Activated naive CD4-positive, alpha-beta T cell (primary cell): ENCODE measurements around the gene SPTLC2.
"Not testable (repeated sequence)": the region's sequence is repeated elsewhere in the genome, so short reads cannot be mapped to it uniquely, and the experiment has no call there.

Experiments used
- DNase-seq, 4 experiments: peaks; one replicate each; lab custom pipeline; 2025; lab: John Stamatoyannopoulos, UW

Gene SPTLC2

GRCh38 chr14:77547512-77548180 lies 68.8 kb downstream of the SPTLC2 start:
- DNase-seq, result no peak

GRCh38 chr14:77545171-77545570 lies 71.3 kb downstream of the SPTLC2 start:
- DNase-seq, result not testable (repeated sequence)

GRCh38 chr14:77544571-77544970 lies 71.9 kb downstream of the SPTLC2 start:
- no peak for DNase-seq

- DNase-seq, result no peak
These were observed 72.7 kb downstream of the SPTLC2 start for GRCh38 chr14:77543637-77544334.

- no peak for DNase-seq
These were observed 73.2 kb downstream of the SPTLC2 start for GRCh38 chr14:77543240-77543551.

GRCh38 chr14:77542421-77543239 lies 73.8 kb downstream of the SPTLC2 start:
- DNase-seq, result no peak

GRCh38 chr14:77541905-77542304 lies 74.5 kb downstream of the SPTLC2 start:
- DNase-seq, result no peak

- DNase-seq, result not testable (repeated sequence)
These were observed 79.5 kb downstream of the SPTLC2 start for GRCh38 chr14:77536951-77537350.

- DNase-seq, result no peak
These were observed 85.4 kb downstream of the SPTLC2 start for GRCh38 chr14:77531071-77531470.

- DNase-seq, result no peak
These were observed 86.5 kb downstream of the SPTLC2 start for GRCh38 chr14:77529963-77530362.

GRCh38 chr14:77529213-77529612 lies 87.2 kb downstream of the SPTLC2 start:
- no peak for DNase-seq

- not testable (repeated sequence) for DNase-seq
These were observed 87.7 kb downstream of the SPTLC2 start for GRCh38 chr14:77528701-77529100.

GRCh38 chr14:77526266-77526665 lies 90.2 kb downstream of the SPTLC2 start:
- DNase-seq, result no peak

- no peak for DNase-seq
These were observed 91.9 kb downstream of the SPTLC2 start for GRCh38 chr14:77524536-77524935.

GRCh38 chr14:77523109-77523508 lies 93.3 kb downstream of the SPTLC2 start:
- no peak for DNase-seq

GRCh38 chr14:77520555-77520954 lies 95.9 kb downstream of the SPTLC2 start:
- no peak for DNase-seq

GRCh38 chr14:77516126-77516525 lies 100.3 kb downstream of the SPTLC2 start:
- no peak for DNase-seq

- DNase-seq, result no peak
These were observed 104.8 kb downstream of the SPTLC2 start for GRCh38 chr14:77511486-77512162.

GRCh38 chr14:77509366-77509765 lies 107.1 kb downstream of the SPTLC2 start:
- DNase-seq, result no peak

GRCh38 chr14:77508876-77509275 lies 107.6 kb downstream of the SPTLC2 start:
- DNase-seq, result no peak

- no peak for DNase-seq
These were observed 108.2 kb downstream of the SPTLC2 start for GRCh38 chr14:77508249-77508648.

GRCh38 chr14:77507762-77508161 lies 108.7 kb downstream of the SPTLC2 start:
- no peak for DNase-seq
